ENCODE data around the gene ASMTL. TPM values are rescaled to one million over a fixed set of nuclear protein-coding genes. Genes with fewer than 3 reads are reported as not detected.
"Not testable (repeated sequence)": the region's sequence is repeated elsewhere in the genome, so short reads cannot be mapped to it uniquely, and the experiment has no call there.

The ASMTL gene
- total RNA-seq, 2 experiments from 2014 or later, result 29.4 to 30.5 TPM

GRCh38 chrX:1451661-1452515 lies 821 bp downstream of the ASMTL start:
- H3K4me3 Mint-ChIP-seq, result peak overlapping the region; percentile 87
- peak overlapping the region; percentile 91 for H3K27ac Mint-ChIP-seq
- H3K9me3 Mint-ChIP-seq, result peaks cover 31% of the 10 kb centered on the region
- DNase-seq, result no peak
- no peaks in the 10 kb centered on the region for H3K27me3 Mint-ChIP-seq
- H3K36me3 Mint-ChIP-seq, result peaks cover 33% of the 10 kb centered on the region
- peaks cover 13% of the 10 kb centered on the region for H3K4me1 Mint-ChIP-seq

- peaks cover 36% of the 10 kb centered on the region for H3K36me3 Mint-ChIP-seq
- peak overlapping the region; percentile 42 for H3K27ac Mint-ChIP-seq
- peaks cover 34% of the 10 kb centered on the region for H3K9me3 Mint-ChIP-seq
- H3K27me3 Mint-ChIP-seq, result no peaks in the 10 kb centered on the region
- H3K4me1 Mint-ChIP-seq, result peaks cover 13% of the 10 kb centered on the region
- H3K4me3 Mint-ChIP-seq, result peak overlapping the region; percentile 37
- no peak for DNase-seq
These were observed 1.5 kb downstream of the ASMTL start for GRCh38 chrX:1451251-1451660.

- Mint-ChIP-seq H3K4me1 (peaks cover 13% of the 10 kb centered on the region), H3K36me3 (peaks cover 36% of the 10 kb centered on the region), H3K9me3 (peaks cover 34% of the 10 kb centered on the region), H3K27me3 (no peaks in the 10 kb centered on the region), H3K4me3 (no peak overlapping the region), H3K27ac (no peak overlapping the region)
- no peak for DNase-seq
These were observed 2.1 kb downstream of the ASMTL start for GRCh38 chrX:1450361-1451161.

- Mint-ChIP-seq H3K4me1 (peaks cover 11% of the 10 kb centered on the region), H3K36me3 (peaks cover 43% of the 10 kb centered on the region), H3K4me3 (no peak overlapping the region), H3K27ac (no peak overlapping the region), H3K27me3 (no peaks in the 10 kb centered on the region), H3K9me3 (peaks cover 39% of the 10 kb centered on the region)
- DNase-seq, result no peak
These were observed 2.9 kb downstream of the ASMTL start for GRCh38 chrX:1449823-1450149.

- no peak for DNase-seq
- peaks cover 10% of the 10 kb centered on the region for H3K4me1 Mint-ChIP-seq
- peaks cover 49% of the 10 kb centered on the region for H3K36me3 Mint-ChIP-seq
- no peak overlapping the region for H3K4me3 Mint-ChIP-seq
- H3K27me3 Mint-ChIP-seq, result no peaks in the 10 kb centered on the region
- no peak overlapping the region for H3K27ac Mint-ChIP-seq
- H3K9me3 Mint-ChIP-seq, result peaks cover 44% of the 10 kb centered on the region
These were observed 3.5 kb downstream of the ASMTL start for GRCh38 chrX:1449036-1449822.

GRCh38 chrX:1448573-1449001 lies 4.1 kb downstream of the ASMTL start:
- not testable (repeated sequence) for H3K27me3 Mint-ChIP-seq, DNase-seq, H3K4me3 Mint-ChIP-seq, H3K27ac Mint-ChIP-seq
- Mint-ChIP-seq H3K36me3 (peaks cover 55% of the 10 kb centered on the region), H3K4me1 (peaks cover 10% of the 10 kb centered on the region), H3K9me3 (peaks cover 48% of the 10 kb centered on the region)

GRCh38 chrX:1447969-1448572 lies 4.6 kb downstream of the ASMTL start:
- not testable (repeated sequence) for H3K27ac Mint-ChIP-seq, H3K4me3 Mint-ChIP-seq, H3K27me3 Mint-ChIP-seq, DNase-seq
- Mint-ChIP-seq H3K36me3 (peaks cover 59% of the 10 kb centered on the region), H3K4me1 (peaks cover 10% of the 10 kb centered on the region), H3K9me3 (peaks cover 48% of the 10 kb centered on the region)

- not testable (repeated sequence) for DNase-seq, H3K4me3 Mint-ChIP-seq, H3K27me3 Mint-ChIP-seq, H3K27ac Mint-ChIP-seq
- H3K36me3 Mint-ChIP-seq, result peaks cover 67% of the 10 kb centered on the region
- peaks cover 50% of the 10 kb centered on the region for H3K9me3 Mint-ChIP-seq
- H3K4me1 Mint-ChIP-seq, result peaks cover 10% of the 10 kb centered on the region
These were observed 5.4 kb downstream of the ASMTL start for GRCh38 chrX:1446984-1447968.

GRCh38 chrX:1444561-1445500 lies 7.9 kb downstream of the ASMTL start:
- no peaks in the 10 kb centered on the region for H3K27me3 Mint-ChIP-seq
- H3K27ac Mint-ChIP-seq, result no peak overlapping the region
- H3K9me3 Mint-ChIP-seq, result peaks cover 47% of the 10 kb centered on the region
- peaks cover 5% of the 10 kb centered on the region for H3K4me1 Mint-ChIP-seq
- H3K36me3 Mint-ChIP-seq, result peaks cover 73% of the 10 kb centered on the region
- no peak overlapping the region for H3K4me3 Mint-ChIP-seq
- no peak for DNase-seq

- no peak overlapping the region for H3K4me3 Mint-ChIP-seq
- no peaks in the 10 kb centered on the region for H3K27me3 Mint-ChIP-seq
- peaks cover 2% of the 10 kb centered on the region for H3K4me1 Mint-ChIP-seq
- H3K36me3 Mint-ChIP-seq, result peaks cover 66% of the 10 kb centered on the region
- H3K27ac Mint-ChIP-seq, result peak overlapping the region; percentile 68
- no peak for DNase-seq
- peaks cover 35% of the 10 kb centered on the region for H3K9me3 Mint-ChIP-seq
These were observed 9.1 kb downstream of the ASMTL start for GRCh38 chrX:1443496-1444075.

- no peak overlapping the region for H3K4me3 Mint-ChIP-seq
- no peak for DNase-seq
- H3K27me3 Mint-ChIP-seq, result no peaks in the 10 kb centered on the region
- H3K4me1 Mint-ChIP-seq, result peaks cover 2% of the 10 kb centered on the region
- H3K27ac Mint-ChIP-seq, result no peak overlapping the region
- H3K9me3 Mint-ChIP-seq, result peaks cover 28% of the 10 kb centered on the region
- H3K36me3 Mint-ChIP-seq, result peaks cover 64% of the 10 kb centered on the region
These were observed 9.9 kb downstream of the ASMTL start for GRCh38 chrX:1442724-1443367.

GRCh38 chrX:1442016-1442665 lies 10.6 kb downstream of the ASMTL start:
- DNase-seq, result no peak
- peaks cover 23% of the 10 kb centered on the region for H3K9me3 Mint-ChIP-seq

More at GRCh38 chrX:1442016-1442665, 10.6 kb downstream of the ASMTL start:
- Mint-ChIP-seq H3K36me3 (peaks cover 64% of the 10 kb centered on the region), H3K4me3 (no peak overlapping the region), H3K27ac (no peak overlapping the region), H3K27me3 (no peaks in the 10 kb centered on the region), H3K4me1 (no peaks in the 10 kb centered on the region)

All from activated naive CD8-positive, alpha-beta T cell treated with anti-CD3 and anti-CD28 coated beads for 36 hours (primary cell).